Ecto neural progenitor cell (in vitro differentiated cells): ENCODE data around the gene ACOXL.

Source experiments
- DNase-seq: peaks from one replicate; pipeline ENCODE4 v3.0.0-alpha.2; 2018; ENCODE audit warnings: low spot score

Gene ACOXL

DNA sequence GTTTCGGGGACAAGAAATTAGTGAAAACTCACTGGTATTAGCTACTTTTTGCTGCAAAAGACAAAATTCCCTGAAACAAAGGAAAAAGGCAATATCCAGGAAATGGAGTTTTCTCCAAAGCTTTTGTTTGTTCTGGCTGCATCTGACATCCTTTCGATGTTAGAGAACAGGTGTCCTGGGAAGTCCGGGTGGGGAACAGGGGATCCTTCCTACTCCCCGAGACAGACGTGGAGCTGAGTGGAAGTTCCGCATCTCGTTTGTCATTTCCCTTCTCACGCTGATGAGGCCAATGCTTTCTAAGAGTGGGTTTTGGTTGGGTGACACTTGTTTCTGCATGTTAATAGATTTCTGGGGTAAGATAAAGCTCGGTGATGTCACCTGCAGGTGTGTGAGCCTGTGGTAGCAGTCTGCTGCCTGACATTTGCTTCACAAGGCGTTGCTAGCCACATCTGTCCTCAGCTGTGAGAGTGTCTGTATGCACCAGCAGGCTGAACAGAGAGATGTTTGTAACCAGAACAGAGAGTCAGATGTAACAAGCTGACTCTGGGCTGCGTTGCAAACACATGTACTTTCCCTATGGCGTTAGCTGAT, 125.9 kb downstream of the ACOXL start:
- DNase-seq = no peak

DNA sequence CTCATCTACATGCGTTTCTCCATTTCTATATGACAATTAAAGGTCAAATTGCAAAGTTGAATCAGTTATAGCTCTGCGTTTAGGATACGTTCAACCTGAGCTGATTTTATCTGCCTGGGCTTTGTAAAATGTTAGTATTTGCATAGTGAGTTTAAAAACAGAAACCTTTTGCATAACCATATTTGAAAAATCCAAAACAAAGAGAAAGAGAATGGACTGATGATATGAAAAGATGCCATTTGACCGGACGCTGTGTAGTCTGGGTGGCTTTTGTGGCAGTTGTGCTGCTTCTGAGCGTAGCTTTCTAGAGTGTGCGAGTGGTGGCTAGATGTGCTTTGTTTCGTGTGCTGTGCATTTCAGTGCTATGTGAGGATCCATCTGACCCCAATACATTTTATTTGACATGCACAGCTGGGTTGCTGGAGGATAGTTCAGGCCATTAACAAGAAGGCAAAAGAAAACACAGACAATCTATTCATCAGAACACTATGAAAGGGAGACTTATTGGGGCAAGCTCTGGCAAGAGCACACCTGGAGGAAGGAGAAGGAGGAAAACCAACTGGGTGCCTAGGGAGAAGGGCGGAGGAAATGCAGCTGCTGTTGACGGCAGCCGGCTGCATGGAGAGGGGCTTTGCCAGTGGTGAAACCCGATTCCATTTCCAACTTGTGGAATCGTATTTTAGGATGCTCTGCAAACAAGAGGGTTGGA, 126.8 kb downstream of the ACOXL start:
- no peak for DNase-seq

DNA sequence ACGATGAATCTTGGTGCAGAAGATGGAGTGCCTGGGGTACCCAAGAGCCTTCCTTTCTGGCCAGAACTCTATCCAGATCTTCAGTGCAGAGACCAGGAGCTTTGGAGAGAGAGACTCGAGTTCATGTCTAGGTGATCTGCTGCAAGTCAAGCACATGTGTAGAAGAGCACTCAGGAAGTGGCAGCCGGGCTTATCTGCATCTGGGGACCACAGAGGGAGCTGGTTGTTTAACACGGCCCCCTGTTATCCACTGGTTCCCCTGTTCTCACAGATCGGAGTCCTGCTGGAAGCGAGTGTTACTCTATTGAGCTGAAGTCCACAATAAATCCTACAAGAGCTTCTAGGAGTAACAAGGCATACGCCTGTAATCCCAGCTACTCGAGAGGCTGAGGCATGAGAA, 128.3 kb downstream of the ACOXL start:
- no peak for DNase-seq

DNA sequence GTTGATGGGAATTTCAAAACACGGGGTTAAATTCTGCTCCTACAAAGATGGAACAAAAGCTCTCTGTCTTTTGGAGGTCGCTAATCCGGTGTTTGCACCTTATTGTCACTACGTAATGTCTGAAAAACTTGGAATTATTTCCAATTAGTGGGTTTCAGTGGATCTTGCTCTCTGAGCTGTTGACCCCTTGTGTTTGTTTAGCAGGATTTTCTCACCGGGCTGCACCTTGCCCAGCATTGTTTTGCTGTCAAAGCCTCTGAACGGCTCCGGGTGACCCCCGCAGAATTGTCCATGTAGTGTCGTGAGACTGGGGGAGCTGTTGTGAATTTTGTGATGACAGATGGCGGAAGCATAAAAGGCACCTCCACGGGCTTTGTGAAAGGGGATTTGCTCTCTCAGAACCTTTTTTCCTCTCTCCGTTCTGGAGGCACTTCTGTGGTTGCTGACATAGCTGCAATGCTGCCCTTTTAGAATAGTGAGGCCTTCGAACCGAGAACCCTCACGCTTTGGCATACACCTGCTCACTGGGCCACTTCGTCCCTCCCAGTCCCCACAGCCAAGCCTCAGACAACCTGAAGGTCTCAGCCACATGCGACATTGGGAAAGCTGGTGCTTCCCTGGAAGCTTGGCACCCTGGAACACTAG, 129.4 kb downstream of the ACOXL start:
- no peak for DNase-seq

DNA sequence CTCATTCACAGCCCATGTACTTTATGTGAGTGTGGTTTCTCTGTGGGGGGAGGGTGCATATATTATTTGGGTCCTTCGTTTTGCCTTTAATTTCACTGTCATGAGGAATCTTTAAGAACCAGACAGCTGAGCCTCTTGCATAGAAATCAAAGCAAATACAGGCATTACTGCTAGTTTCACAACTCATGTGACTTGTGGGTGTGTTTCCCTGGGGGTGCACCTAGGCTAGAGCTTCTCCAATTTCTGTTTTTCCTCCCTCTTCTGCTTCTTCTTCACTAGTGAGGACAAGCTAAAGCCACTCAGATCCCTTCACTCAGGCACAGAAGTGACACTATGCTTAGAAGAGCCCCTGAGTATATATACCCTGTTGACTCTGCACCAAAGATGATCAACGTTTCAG, 131.4 kb downstream of the ACOXL start:
- DNase-seq = no peak

DNA sequence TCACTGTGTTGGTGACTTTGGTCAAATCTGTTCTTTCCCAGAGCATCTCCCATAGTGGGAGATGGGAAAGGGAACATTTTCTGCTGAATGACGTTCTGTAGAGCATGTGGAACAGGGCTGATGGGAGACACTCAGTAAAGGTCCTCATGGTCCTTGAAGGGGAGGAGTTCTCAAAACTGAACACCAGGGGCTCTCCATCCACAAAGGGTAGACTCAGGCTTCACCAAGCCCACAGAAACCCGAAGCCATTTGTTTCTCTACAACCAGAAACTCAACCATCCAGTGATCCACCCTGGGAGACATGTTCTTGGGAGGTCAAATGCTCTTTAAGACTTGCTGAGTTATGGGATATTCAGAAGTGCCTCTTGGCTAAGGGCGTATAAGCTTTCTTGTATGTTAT, 131.8 kb downstream of the ACOXL start:
- DNase-seq = no peak

DNA sequence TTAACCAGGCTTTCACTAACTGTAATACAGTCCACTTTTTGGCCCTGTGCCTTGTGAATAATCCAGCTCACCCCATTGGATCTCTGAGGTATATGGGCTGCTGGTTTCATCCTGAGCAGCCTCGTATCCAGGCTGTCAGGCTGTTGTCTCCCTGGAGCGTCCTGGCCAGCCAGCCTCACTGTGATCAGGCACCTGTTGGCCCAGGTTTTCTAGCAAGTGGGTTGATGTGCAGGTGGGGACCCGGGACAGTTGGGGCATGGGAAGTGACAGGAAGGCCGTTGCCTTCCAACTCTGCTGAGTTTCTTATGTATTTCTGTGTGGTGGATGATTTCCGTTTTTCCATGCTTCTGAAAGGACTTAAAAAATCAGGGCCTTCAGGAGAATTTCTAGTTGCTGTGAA, 132.4 kb downstream of the ACOXL start:
- DNase-seq = peak; percentile 10

DNA sequence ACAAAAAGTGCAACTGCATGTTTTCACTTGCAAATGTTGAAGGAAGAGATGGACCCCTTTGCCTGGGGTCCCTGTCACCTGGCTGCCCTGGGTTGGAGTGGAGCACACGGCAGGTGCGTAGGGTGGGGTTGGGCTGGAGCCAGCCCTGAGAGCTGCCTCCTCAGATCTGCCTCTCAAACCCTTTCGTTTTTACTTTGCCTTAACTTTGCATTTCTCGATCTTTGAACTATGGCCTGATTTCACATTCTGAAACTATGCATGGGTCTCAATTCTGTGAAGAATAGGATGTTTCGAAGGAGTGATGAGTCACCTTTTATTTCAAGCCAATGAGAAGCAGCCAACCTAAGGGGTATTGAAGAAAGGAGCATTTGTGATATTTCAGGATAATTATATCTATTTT, 132.8 kb downstream of the ACOXL start:
- peak; percentile 3 for DNase-seq

DNA sequence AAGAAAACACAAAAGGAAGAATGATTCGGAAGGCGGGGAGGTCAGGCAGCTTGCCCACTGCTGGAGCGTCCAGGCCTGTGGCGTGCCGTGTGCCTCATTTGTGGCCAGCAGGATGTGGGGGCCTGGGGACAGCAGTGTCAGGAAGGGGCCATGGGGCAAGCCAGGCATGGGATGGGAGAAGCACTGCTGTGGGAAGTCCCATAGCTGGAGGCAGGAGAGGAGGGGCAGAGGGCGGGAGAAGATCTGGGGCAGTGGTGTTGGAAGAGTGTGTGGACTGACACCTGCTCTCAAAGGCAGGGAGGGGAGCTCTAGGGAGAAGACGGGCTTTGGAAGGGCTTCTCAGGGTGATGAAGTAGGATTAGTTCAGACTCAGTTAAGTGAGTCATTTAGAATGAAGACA, 133.7 kb downstream of the ACOXL start:
- peak; percentile 39 for DNase-seq

DNA sequence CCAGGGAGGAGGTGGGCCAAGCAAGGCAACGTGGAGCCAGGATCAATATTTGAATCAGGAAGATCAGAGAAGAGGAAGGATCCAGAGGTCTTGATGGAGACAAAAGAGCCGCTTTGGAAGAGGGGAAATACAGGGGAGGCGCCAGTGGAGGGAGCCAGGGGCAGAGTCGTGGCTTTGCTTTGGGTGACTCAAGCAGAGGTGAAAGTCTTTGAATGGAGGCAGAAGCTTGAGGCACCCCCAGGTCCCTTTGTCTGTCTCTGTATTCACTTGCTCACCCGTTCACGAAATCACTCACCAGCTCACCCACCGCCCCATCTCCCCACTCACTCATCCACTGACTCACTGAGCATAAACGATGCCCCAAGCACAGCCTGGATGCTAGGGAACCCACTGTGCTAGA, 134.1 kb downstream of the ACOXL start:
- DNase-seq = peak; percentile 45

DNA sequence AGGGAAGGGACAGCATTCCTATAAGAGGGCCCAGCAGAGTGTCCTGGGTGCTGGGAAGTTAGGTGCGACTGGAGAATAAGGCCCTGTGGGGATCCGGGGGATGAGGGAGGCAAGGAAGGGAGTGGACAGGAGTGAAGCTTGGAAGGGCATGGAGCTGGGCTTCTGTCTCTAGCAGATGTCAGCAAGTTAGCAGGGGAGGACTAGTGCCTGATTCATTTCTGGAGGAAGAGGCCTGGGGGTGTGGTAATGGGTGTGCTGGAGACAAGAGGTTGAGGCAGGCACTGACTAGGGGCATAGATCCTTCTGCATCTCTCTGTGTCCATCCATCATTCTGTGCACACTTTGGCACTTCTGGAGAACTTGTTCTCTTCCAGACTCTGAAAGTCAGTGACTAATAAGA, 134.7 kb downstream of the ACOXL start:
- DNase-seq = peak; percentile 32

DNA sequence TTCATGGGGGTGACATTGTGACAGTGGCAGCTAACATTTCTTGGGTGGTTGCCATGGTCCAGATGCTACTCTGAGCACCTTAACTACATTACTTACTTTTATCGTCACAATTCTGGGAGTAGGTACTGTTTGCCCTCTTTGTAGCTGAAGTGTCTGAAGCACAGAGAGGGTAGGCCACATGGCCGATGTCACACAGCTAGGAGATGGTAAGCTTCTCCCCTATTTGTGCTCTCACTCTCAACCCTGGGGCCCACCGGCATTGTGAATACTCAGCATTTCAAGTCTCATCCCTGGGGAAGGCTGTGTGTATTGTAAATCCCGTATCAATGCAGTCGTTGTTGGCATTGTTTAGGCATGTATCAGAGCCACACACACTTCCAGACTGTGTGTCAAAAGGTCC, 136.6 kb downstream of the ACOXL start:
- DNase-seq = no peak

DNA sequence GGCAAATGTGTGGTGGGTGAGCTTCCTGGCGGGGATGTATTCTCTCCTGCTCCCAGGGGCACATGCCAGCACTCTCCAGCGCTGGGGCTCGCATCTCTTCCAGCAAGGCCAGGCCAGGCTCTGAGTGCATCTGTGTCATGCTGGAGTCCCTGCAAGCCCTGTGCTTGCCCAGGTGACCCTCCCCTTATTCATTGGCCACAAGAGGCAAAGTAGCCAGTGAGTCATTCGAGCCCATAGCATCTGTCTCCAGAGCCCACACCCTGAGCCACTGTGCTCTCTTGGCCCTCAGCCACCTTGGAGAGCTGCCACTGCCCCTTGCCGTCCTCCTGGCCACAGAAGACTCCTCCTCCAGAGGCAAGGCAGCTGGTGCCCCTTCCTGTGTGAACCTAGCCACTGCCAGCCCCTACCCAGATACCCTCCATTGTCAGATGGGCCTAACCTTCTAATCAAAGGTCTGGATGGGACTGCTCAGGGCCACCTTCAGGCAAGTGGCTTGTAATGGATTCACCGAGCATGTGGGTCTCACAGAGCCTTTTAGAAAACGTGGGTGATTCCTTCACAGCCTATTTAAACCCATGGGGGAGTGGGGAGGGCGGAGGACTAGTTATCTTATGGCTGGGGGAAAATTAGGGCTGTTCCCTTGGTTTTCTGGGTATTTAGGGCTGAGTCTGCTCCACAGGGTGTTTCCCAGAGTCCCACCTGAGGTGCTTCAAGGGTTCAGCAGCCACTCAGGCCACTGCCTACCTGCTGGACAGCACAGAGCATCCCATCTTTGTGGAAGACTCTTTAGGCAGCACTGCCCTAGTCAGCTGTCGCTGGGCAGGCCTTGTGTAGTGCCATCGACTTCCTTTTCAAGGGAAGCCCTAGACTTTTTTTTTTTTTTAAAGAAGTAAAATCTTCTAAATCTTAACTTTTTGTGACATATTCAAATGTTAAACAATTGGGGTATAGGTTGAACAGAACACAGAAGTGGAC, 137.4 kb downstream of the ACOXL start:
- no peak for DNase-seq

DNA sequence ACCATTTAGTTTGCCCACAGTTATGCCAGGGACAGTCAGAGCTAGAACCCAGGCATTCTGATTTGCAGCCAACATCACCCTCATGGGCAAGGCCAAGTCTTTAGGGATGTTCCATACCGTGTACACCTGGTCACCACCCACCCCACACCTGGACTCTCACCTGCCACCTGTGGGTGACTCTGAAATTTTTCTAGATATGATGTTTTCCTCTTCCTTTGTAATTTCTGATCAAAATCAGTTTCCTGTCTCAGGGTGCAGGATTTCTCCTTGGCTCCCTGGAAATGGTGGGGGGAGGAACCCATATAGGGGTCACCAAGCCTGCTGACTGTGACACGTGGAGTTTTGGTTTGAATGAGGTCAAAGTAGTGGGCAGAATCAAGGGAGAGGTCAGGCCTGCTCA, 138.2 kb downstream of the ACOXL start:
- no peak for DNase-seq

DNA sequence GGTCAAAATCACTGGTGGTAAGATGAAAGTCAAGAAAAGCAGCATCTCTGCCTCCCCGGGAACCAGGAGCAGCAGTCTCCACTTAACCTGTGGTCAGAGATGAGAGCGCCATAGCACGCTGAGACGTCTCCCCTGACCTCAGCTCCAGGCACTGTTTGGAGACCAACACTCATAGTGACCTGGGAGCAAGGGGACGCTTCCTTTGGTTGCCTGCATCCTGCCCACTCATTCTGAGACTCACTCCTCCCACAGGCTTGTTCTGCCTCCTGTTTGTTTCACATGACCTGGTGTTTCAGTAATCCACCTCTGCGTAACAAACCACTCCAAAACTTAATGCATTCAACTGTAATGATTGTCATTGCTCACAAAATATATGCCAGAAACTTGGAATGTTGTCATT, 139.3 kb downstream of the ACOXL start:
- no peak for DNase-seq

DNA sequence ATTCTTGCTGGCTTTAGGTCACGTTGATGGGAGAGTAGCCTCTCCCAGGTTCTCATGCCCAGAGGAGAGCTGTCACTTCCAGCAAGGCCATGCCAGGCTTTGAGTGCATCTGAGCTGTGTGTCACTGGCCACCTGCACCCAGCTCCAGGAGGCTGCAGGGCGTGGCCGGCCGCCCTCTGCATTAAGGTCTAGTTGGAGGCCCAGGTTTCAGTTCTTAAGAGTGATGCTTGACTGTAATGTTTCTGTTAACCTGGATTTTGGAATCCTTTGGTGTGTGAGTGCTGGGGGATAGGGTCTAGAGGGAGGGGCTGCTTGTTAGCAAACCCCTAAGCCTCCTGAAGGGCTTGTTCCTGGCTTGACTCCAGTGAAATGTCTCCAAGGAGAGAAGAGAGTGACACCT, 140.1 kb downstream of the ACOXL start:
- no peak for DNase-seq

DNA sequence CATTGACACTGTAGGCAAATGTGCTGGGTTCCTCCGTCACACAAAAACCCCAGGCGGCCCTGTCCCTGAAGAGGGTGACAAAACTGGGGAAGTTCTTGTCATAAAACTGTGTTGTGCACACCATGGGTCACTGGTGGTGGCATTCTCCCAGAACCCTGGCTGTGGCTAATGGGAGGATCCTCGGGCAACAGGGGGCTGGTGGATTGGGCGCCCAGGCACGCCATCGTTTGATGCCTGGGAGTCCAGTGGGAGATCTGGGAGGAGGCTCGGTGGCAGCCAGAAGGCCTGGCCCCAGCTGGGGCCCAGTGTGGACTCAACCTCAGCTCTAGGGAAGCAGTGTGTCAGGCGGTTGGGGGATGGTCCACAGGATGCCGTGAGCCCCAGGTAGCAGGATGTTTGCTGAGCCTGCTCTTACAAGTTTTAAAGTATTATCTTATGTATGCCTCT, 140.7 kb downstream of the ACOXL start:
- no peak for DNase-seq

DNA sequence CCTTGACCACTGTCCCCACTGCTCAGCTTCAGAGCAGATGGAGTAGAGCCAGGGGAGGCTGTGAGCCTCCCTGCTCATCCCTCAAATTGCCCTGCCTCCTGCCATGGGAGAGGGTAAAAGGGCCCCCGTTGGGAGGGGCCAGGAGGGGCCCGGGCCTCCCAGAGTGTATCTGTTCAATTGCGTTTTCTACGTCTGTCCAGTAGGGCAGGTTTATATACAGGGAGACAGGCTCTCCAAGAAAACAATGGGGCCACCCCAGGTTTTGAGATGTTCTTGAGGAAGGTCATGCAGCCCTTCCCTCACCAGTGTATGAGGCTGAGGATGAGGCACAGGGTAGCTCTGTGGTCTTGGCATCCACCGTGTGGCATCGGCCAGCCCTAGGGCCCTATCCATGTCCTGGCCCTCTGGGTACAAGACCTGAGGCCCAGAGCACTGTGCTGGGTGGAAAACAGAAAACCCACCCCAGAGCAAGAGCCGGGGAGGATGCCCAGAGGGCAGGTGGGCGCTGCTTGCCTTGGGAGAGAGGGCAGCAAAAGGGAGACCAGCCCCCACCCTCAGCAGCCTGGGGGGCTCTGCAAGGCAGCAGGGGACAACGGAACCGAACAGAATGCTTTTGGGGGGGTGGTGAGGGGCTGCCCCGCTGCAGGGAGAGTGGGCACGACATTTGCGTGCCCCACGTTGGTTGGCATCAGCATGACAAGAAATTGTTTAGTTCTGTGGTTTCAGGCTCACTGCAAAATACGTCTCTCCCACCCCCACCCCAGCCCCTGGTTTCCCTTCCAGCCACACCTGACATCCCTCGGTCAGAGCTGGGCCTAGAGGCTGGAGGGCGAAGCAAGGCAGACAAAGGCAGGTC, 141.5 kb downstream of the ACOXL start:
- no peak for DNase-seq

DNA sequence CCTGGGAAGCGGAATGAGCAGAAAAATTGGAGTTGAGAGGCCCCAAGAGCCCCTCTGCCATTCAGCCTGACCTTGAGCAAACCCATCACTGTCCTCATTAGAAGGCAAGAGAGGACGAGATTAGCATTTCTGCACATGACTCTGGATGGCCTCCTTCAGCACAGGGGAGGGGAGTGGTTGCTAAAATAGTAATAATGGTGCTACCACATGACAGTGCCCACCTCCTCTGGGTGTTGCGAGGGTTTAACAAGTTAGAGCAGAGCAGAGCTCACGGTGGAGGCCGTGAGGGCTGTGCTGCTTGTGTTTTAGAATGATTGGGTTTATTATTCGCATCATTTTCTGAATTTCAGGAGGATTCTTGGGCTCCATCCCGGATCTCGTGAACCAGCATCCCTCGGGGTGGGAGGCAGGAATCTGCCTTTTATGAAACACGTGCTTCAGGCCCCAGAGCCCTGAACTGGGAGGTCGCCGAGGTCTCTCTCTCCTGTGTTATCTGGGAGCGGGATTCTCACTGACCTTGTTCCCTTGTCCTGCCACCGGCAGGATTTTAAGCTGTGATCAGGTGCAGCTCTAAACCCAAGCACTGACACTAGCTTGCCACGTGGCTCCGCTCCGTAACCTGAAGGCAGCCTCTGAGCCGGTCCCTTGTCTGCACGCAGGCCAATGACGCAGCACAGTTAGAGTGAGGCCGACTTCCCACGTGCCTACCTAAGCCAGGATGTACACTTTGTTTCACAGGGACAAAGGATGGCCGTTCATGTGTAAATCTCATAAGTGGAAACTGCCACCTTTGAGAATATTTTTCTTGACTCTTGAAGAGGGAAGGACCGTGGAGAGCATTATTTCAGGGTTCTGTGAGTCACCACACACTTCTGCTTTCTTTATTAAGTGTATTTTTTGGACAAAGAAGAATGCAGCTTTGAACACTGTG, 142.3 kb downstream of the ACOXL start:
- no peak for DNase-seq

DNA sequence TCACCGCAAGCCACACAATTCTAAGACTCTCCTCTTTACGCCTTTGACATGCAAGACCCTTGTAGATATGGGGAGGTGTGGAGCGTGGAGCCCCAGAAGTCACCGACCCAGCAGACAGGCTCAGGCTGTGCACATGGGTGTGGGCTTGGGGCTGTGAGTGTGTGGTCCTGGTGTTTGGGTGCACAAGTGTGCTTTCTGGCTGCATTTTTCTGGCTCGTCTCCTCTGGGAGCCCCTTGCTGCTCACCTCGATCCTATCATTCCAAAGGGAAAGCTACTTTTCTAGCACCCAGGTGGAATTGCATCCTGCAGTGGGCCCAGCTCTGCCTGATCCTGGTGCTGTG, 143.0 kb downstream of the ACOXL start:
- DNase-seq = no peak
